AG09319 (cell line): ENCODE measurements around the gene ATP4B.

Experiments
- DNase-seq: peaks from one replicate; pipeline ENCODE4 v3.0.0-alpha.2; 2010; ENCODE audit warnings: low read depth; ENCODE audit errors: extremely low read depth
- TF ChIP-seq, protein P1 (sequence below): IDR thresholded peaks from 2 replicates; pipeline ENCODE4 v1.5.1; 2011; ENCODE audit warnings: low read depth, mild to moderate bottlenecking, inconsistent platforms, low read length, moderate library complexity

ATP4B gene

DNA sequence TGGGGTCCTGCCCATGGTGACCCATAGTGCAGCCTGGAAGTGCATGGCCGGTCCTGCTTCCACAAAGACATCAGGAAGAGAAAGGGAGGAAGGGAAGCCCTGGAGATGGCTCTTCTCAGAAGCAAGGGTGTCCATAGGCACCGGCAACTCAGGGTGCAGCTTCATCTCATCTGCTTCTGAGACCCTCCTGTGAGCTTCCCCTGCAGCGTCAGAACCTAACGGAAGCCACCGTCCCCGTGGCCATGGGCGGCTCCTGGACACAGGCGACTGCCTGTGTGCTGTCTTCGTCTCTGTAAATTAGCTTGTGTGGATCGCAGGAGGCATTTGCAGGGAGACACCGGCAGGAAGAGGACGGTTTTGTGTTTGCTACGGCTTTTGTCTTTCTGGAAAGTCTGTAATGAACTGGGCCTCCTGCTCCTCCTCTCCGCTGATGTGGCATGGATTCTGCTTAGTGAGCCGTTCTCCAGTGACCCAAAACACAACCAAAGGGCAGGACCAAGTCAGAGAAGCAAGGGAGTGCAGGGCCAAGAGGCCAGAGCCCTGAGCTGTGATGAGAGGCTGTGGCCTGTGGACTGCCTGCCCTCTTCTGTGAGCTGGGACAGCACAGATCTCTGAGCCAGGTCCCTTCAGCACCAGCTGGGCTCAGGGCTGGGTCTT lies 2.5 kb downstream of the ATP4B start:
- TF ChIP-seq, protein P1, sequence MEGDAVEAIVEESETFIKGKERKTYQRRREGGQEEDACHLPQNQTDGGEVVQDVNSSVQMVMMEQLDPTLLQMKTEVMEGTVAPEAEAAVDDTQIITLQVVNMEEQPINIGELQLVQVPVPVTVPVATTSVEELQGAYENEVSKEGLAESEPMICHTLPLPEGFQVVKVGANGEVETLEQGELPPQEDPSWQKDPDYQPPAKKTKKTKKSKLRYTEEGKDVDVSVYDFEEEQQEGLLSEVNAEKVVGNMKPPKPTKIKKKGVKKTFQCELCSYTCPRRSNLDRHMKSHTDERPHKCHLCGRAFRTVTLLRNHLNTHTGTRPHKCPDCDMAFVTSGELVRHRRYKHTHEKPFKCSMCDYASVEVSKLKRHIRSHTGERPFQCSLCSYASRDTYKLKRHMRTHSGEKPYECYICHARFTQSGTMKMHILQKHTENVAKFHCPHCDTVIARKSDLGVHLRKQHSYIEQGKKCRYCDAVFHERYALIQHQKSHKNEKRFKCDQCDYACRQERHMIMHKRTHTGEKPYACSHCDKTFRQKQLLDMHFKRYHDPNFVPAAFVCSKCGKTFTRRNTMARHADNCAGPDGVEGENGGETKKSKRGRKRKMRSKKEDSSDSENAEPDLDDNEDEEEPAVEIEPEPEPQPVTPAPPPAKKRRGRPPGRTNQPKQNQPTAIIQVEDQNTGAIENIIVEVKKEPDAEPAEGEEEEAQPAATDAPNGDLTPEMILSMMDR: no peak
- DNase-seq: no peak

DNA sequence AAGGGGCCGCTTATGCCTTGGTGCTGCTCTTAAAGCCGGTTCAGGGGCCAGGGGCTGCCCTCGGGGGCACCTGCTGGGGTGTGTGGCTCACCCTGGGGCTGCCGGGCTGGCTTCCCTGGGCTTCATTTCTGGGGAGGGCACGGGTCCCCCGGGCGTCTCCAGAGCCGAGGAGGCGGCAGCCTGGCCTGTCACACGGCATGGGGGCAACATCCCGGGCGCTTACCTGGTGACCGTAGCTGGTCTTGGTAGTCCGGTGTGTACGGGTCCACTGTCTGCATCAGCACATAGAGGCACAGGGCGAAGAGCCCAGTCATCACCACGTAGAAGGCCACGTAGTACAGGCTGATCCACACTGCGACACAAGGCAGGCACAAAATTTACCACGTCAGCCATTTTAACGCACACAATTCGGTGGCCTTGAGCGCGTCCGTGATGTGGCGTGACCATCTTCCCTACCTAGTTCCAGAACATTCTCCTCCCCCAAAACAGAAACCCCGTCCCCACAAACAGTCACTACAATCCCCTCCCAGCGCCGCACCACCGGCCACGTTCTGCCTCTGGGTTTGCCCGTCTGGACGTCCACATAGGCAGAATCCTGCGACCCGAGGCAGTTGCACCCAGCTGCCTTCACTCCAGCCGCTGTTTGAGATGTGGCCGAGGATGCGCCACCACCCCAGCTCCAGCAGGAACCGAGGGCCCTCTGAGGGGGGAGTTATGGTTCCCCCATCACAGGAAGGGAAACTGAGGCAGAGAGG lies 3.2 kb downstream of the ATP4B start:
- no peak for DNase-seq
- TF ChIP-seq, protein P1: no peak

DNA sequence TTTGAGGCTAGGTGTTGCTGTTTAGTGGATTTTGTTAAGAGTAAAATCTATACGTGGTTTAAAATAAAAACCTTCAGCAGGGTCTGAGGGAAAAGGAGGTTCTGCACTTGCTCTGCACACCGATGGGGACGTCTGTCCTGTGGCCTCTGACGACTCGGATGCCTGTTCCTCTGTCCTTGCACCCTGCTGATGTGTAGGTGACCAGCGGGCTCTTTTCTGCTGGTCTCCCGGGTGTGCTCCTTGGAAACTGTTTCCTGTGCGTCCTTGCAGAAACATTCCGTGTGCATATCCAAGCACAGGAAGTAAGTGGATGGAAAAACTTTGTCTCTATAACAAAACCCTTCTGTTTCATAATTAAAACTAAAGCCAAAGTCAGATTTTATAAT lies 3.8 kb downstream of the ATP4B start:
- DNase-seq: no peak
- TF ChIP-seq, protein P1: no peak

DNA sequence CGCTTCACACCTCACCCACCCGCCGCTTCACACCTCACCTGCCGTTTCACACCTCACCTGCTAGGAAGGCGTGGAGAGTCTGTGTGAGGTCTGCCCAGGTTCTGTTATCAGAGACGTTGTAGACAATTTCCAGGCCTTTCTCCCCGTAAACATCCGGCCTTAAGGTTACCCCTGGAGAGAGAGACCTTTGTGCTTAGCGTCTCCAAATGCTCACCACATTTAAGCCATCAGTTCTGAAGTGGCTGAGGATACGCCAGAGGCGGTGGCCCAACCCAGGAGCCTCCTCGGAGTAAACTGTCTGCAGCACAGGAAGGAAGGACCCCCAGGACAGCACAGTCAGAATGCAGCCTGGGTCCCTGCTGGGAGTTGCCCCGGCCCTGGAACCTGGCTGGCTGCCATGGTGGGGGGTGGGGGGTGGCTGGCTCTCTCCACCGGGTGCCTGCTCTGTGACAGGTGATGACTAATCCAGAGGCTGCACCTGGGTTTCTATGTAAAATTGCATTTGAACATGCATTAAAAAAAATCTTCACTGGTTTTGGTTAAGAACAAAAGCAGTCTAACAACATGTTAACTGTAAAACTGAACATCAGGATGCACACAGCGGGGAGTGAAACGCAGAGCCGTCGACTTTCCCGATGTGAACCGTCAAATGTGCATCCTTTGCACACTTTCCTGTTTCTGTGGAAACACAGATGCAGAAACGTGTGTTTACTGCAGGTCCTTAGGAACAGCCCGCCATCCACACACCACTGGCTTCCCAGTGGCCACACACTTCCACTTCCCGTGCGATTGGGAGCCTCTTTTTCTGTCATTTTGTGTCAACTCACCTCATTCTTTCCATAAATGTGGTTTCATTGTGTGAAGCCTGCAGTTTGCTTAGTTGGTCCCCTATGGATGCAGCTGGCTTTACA lies 4.5 kb downstream of the ATP4B start:
- no peak for DNase-seq
- TF ChIP-seq, protein P1: no peak

DNA sequence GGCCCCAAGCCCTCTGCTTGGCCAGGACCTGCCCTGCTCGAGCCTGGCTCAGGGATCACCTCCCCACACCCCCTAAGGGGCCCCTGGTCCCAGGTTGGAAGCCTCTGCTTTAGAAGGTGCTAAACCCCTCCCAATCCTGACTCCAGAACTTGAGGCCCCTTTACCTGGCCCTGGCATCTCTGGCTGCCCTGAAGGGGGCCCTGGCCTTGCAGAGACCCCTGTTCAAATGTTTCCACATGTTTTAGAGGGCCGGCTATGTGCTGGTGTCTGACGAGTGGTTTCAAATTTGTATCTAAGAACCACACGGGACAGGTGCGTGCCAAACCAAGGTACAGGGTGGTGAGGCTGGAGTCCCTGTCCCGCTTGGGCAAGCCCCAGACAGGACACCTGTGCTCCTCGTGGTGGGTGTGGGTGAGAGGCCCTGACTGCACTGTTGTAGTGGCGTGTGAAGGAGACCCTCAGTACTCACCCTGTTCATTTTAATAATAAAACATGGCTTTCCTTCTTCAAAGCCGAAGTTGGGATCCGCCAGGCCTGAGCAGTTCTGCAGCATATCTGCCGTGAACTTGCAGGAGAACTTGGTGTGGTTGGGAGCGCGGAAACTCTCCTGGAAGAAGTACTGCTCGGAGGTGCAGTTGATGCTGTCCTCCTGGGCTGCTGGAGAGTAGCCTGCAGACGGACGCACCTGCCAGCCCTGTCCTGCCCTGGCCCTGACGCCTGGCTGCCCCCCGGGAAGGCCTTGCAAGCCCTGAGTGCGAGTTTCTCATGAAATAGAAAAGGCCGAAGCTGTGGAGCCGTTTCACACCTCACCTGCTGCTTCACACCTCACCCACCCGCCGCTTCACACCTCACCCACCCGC lies 5.4 kb downstream of the ATP4B start:
- DNase-seq: no peak
- TF ChIP-seq, protein P1: no peak

DNA sequence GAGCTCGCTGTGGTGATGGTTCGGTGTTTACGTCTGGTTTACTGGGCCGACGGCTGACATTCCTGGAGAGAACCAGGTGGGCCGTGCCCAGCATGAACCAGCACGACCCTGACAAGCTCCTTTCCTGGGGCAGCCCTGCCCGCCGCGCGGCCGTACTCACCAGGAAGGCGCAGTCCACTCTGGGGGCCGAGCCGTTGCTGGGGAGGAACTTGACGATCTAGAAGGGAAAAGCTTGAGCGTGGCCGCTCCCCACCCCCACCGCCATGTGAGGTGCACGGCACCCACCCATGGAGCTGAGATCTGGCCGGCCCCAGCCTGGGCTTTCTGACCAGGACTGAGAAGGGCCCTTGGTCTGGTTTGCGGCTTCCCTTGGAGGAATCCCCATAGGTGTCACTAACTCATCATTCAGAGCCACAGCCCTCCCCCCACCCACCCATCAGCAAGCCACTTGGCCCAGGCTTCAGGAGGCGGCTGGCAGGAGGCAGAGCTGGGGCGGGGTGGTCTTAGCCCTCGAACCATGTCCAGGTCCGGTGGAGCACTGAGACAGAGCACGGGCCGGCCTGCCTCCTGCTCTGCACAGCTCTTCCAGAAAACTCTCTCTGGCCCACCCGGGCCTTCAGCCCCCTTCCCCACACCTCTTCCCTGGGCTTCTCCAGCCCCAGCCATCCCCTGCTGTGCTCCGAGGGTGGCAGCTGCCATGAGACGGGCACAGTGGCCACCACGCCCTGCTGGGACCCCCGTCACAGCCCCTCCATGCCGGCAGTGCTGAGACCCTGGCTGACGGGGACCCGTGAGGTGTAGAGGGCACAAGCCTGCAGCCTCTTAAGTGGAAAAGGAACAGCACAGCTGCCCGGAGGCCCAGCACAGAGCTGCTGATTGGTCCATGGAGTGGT lies 6.2 kb downstream of the ATP4B start:
- TF ChIP-seq, protein P1: no peak
- no peak for DNase-seq
